ENCODE data around the gene TRAK1.

Gene TRAK1

DNA sequence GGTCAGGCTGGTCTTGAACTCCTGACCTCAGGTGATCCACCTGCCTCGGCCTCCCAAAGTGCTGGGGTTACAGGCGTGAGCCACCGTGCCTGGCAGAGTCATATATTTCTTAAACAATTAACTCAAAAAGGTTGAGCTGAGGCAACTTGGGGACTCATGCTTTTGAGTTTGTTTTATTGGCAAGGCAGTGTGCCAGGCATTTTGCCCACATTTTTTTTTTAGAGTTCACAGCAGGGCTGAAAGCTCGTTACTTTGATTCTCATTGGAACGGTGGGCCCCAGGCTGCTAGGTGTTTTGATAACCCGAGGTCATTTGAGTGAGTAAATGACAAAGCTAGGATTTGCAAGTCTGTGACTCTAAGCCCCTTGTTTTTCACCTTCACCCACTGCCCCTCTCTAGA is 98.6 kb downstream of the TRAK1 start:
- no peak overlapping the region for H3K4me3 ChIP-seq (ENCODE audit: low read depth in 1 of 2, low read length in 2 of 2)
- peaks cover 22% of the 10 kb centered on the region for H3K36me3 ChIP-seq (ENCODE audit: insufficient read depth, low read length)
- H3K9me3 ChIP-seq (ENCODE audit: low read length): no peaks in the 10 kb centered on the region
- H3K4me1 ChIP-seq (ENCODE audit: insufficient read depth, low read length): no peaks in the 10 kb centered on the region
- no peak overlapping the region for H3K9ac ChIP-seq (ENCODE audit: low read length)
- no peaks in the 10 kb centered on the region for H3K27me3 ChIP-seq (ENCODE audit: control insufficient read depth in 1 of 2, insufficient read depth in 2 of 2, low read length in 2 of 2)
- no peak overlapping the region for H3K27ac ChIP-seq (ENCODE audit: low read depth, low read length)

DNA sequence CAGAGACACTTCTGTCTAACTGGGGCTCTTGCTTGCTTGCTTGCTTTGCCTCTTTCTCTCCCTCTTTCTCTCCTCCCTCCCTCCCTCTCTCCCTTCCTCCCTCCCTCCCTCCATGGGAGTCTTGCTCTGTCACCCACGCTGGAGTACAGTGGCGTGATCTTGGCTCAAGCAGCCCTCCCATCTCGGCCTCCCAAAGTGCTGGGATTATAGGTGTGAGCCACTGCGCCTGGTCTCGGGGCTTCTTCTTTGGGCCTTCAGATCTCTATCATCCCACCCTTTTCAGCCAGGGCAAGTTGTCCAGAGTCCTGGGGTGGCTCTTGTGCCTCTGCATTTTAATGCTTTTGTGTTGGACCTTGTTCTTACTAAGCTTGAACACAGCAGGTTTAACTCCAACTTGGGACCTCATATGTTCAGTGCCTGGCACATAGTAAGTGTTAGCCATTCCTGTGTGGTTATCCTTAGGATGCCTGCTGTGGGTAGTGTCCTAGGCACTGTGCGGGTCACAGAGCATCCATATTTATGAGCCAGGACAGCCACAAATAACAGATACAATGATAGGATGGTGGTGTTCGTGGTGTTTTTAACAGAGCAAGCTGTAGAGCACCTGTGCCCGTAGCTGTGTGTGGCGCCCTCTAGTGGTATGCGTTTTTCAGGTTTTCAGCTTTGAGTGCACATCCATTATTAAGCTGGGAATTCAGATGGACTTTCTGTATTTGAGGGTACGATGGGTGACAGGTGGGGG is 99.7 kb downstream of the TRAK1 start:
- no peak overlapping the region for H3K9ac ChIP-seq (ENCODE audit: low read length)
- H3K9me3 ChIP-seq (ENCODE audit: low read length): no peaks in the 10 kb centered on the region
- H3K4me1 ChIP-seq (ENCODE audit: insufficient read depth, low read length): no peaks in the 10 kb centered on the region
- no peak overlapping the region for H3K27ac ChIP-seq (ENCODE audit: low read depth, low read length)
- no peaks in the 10 kb centered on the region for H3K27me3 ChIP-seq (ENCODE audit: control insufficient read depth in 1 of 2, insufficient read depth in 2 of 2, low read length in 2 of 2)
- H3K36me3 ChIP-seq (ENCODE audit: insufficient read depth, low read length): peaks cover 33% of the 10 kb centered on the region
- no peak overlapping the region for H3K4me3 ChIP-seq (ENCODE audit: low read depth in 1 of 2, low read length in 2 of 2)

DNA sequence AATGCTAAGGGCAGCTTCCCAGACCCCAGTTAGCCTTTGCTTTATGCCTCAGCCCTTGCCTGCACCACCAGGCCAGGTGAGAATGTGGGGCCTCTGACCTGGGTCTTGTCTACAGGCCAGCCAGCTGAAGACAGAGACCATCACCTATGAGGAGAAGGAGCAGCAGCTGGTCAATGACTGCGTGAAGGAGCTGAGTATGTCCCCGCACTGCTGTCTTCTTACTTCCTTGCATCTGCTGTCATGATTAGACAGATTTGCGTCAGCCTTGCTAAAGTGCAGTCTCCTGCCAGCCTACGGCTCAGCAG is 100.2 kb downstream of the TRAK1 start:
- no peak overlapping the region for H3K9ac ChIP-seq (ENCODE audit: low read length)
- H3K9me3 ChIP-seq (ENCODE audit: low read length): no peaks in the 10 kb centered on the region
- no peaks in the 10 kb centered on the region for H3K27me3 ChIP-seq (ENCODE audit: control insufficient read depth in 1 of 2, insufficient read depth in 2 of 2, low read length in 2 of 2)
- H3K27ac ChIP-seq (ENCODE audit: low read depth, low read length): no peak overlapping the region
- peaks cover 38% of the 10 kb centered on the region for H3K36me3 ChIP-seq (ENCODE audit: insufficient read depth, low read length)
- H3K4me3 ChIP-seq (ENCODE audit: low read depth in 1 of 2, low read length in 2 of 2): no peak overlapping the region
- no peaks in the 10 kb centered on the region for H3K4me1 ChIP-seq (ENCODE audit: insufficient read depth, low read length)

DNA sequence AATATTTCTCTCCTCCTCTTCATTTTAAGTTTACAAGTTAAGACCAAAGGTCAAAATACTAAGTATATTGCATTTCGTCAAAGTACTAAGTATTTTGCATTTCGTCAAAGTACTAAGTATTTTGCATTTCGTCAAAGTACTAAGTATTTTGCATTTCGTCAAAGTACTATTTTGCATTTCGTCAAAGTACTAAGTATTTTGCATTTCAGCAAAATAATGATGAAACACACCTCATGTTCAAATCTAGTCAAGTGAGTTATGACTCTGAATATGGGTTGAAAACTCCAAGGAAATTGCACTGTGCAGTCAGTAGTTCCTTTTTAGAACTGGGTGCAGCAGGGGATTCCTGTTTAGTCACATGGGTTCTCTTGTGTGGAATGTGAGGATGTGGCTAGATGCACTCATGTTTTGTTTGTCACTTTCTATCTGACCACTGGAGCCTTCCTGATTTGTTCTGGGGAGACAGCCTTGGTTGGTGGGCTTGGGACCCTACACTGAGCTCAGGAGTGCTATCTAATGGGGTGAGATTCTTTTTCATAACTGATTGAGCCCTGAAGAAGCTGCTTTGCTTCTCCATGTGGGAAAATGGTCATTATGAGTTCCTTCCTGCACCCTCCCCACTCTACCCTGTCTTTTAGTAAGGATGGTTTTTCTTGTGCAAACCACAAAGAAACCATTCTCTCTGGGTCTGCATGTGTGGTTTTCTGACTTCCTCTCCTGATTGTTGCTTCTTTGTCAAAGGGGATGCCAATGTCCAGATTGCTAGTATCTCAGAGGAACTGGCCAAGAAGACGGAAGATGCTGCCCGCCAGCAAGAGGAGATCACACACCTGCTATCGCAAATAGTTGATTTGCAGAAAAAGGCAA is 101.4 kb downstream of the TRAK1 start:
- Histone ChIP-seq H3K27ac (ENCODE audit: low read depth, low read length) (no peak overlapping the region), H3K4me3 (ENCODE audit: low read depth in 1 of 2, low read length in 2 of 2) (no peak overlapping the region), H3K9ac (ENCODE audit: low read length) (no peak overlapping the region), H3K9me3 (ENCODE audit: low read length) (no peaks in the 10 kb centered on the region), H3K27me3 (ENCODE audit: control insufficient read depth in 1 of 2, insufficient read depth in 2 of 2, low read length in 2 of 2) (no peaks in the 10 kb centered on the region), H3K36me3 (ENCODE audit: insufficient read depth, low read length) (peaks cover 34% of the 10 kb centered on the region), H3K4me1 (ENCODE audit: insufficient read depth, low read length) (no peaks in the 10 kb centered on the region)

DNA sequence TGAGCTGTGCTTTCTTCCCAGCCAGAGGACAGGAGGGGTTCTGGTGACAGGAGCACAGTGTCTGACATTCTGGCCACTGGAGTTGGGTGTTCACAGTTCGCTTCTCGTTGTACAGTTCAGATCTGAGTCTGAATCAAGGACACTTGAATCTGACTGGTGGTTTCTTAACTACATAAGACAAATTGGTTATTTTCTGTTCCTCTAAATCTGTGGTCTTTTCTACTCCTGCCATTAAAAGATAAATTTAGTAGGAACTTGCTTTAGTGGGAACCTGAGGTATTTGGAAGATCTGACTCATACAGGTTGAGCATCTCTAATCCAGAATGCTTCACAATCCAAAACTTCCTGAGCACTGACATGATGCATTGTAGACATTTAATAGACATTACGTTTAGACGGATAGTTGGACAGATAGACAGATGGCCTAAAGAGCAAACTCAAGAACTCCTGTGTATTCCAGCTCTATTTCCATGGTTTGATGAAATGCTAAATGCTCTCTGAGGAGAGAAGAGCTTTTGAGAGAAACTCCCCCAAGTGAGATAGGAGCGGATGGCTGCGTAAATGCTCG is 103.9 kb downstream of the TRAK1 start:
- Histone ChIP-seq H3K4me1 (ENCODE audit: insufficient read depth, low read length) (no peaks in the 10 kb centered on the region), H3K9ac (ENCODE audit: low read length) (no peak overlapping the region), H3K27me3 (ENCODE audit: control insufficient read depth in 1 of 2, insufficient read depth in 2 of 2, low read length in 2 of 2) (no peaks in the 10 kb centered on the region), H3K27ac (ENCODE audit: low read depth, low read length) (no peak overlapping the region), H3K36me3 (ENCODE audit: insufficient read depth, low read length) (peaks cover 47% of the 10 kb centered on the region), H3K9me3 (ENCODE audit: low read length) (no peaks in the 10 kb centered on the region), H3K4me3 (ENCODE audit: low read depth in 1 of 2, low read length in 2 of 2) (no peak overlapping the region)

DNA sequence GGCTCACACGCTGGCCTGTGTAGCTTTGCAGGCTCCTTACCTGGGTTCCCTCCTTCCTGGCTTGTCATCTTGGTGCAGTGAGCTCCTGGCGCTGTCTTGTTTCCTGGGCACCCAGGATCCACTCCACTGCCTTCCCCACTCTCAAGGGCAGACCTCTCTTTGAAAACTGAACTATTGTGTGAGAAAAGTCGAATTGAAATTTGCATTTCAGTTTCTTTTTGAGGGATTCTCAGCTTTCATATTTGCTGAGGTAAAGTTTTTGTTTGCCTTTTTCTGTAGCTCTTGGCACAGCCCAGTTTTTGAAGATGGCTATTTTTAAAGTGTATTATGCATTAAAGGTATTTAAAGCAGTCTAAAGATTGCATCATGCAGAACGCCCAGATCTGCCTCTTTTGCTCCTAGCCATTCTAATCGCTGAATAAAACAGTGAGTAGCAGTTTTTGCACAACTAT is 104.7 kb downstream of the TRAK1 start:
- no peaks in the 10 kb centered on the region for H3K9me3 ChIP-seq (ENCODE audit: low read length)
- H3K9ac ChIP-seq (ENCODE audit: low read length): no peak overlapping the region
- H3K27me3 ChIP-seq (ENCODE audit: control insufficient read depth in 1 of 2, insufficient read depth in 2 of 2, low read length in 2 of 2): no peaks in the 10 kb centered on the region
- no peak overlapping the region for H3K27ac ChIP-seq (ENCODE audit: low read depth, low read length)
- H3K36me3 ChIP-seq (ENCODE audit: insufficient read depth, low read length): peaks cover 56% of the 10 kb centered on the region
- no peaks in the 10 kb centered on the region for H3K4me1 ChIP-seq (ENCODE audit: insufficient read depth, low read length)
- H3K4me3 ChIP-seq (ENCODE audit: low read depth in 1 of 2, low read length in 2 of 2): no peak overlapping the region

DNA sequence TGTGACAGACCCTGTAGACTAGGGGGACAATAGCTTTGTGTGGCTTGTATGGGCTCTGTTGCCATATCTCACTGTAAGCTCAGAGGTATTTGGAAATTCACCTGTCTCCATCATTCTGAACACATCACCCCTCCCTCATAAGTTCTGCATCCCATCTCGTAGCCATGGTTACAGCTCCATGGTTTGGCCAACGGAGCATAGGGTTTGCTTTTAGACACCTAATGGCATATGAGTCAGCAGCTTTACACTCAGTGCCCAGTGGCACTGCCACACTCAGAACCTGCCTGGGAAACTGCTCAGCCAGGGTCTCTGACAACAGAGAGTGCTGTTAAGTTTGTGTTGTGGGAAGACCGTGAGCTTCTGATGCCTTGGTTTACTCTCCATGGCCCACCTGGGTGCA is 107.6 kb downstream of the TRAK1 start:
- Histone ChIP-seq H3K36me3 (ENCODE audit: insufficient read depth, low read length) (peaks cover 77% of the 10 kb centered on the region), H3K9me3 (ENCODE audit: low read length) (no peaks in the 10 kb centered on the region), H3K27me3 (ENCODE audit: control insufficient read depth in 1 of 2, insufficient read depth in 2 of 2, low read length in 2 of 2) (no peaks in the 10 kb centered on the region), H3K27ac (ENCODE audit: low read depth, low read length) (no peak overlapping the region), H3K4me3 (ENCODE audit: low read depth in 1 of 2, low read length in 2 of 2) (no peak overlapping the region), H3K9ac (ENCODE audit: low read length) (no peak overlapping the region), H3K4me1 (ENCODE audit: insufficient read depth, low read length) (no peaks in the 10 kb centered on the region)

DNA sequence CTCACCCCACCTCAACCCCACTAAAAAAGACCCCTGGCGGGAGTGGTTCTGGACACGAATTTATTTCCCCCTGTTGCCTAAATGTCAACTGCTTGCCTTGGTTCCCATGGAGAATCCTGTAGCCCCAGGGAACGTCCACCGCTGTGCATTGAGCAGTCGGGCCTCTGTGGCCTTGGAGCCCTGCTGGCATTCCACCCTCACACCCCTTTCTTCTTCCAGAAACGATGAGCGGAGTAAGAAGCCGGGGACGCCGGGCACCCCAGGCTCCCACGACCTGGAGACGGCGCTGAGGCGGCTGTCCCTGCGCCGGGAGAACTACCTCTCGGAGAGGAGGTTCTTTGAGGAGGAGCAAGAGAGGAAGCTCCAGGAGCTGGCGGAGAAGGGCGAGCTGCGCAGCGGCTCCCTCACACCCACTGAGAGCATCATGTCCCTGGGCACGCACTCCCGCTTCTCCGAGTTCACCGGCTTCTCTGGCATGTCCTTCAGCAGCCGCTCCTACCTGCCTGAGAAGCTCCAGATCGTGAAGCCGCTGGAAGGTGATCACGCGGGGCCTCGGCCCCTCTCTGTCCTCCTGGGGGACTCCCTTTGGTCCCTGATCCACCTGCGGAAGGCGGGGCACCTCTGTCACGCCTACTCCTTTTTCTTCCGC is 111.2 kb downstream of the TRAK1 start:
- H3K27me3 ChIP-seq (ENCODE audit: control insufficient read depth in 1 of 2, insufficient read depth in 2 of 2, low read length in 2 of 2): no peaks in the 10 kb centered on the region
- H3K9ac ChIP-seq (ENCODE audit: low read length): no peak overlapping the region
- H3K4me3 ChIP-seq (ENCODE audit: low read depth in 1 of 2, low read length in 2 of 2): no peak overlapping the region
- H3K4me1 ChIP-seq (ENCODE audit: insufficient read depth, low read length): no peaks in the 10 kb centered on the region
- H3K27ac ChIP-seq (ENCODE audit: low read depth, low read length): no peak overlapping the region
- H3K36me3 ChIP-seq (ENCODE audit: insufficient read depth, low read length): peaks cover 61% of the 10 kb centered on the region
- no peaks in the 10 kb centered on the region for H3K9me3 ChIP-seq (ENCODE audit: low read length)

DNA sequence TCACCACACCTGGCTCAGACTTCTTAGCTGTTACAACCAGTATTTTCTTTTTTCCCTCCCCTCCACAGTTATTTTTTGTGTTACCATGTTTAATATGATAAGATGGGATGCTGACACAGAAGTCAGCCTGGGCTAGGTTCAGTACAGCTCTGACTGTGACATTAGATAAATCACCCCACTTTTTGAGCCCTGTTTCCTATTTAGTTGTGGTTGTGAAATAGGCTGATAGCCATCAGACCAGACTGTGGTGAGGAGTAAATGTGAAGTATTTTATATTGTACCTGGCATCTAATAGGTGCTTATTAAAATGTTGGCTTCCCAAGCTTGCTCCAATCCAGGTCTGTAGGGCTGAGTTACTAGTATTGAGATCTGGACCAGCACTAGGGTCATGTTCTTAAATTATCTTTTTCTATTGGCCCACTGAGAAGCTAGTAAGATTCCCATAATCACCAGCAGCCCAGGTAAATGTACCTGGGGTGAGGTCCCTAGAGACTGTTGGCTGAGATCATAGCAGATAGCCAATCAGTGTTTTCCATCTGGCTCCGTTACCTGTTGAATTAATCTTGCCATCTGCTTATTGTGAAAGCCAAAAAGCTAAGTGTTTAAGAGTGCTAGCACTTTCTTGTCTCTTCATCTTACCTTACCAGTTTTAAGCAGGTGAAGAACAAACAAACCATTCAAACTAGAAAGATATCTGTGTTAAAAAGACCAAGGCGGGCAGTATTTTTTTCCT is 113.9 kb downstream of the TRAK1 start:
- Histone ChIP-seq H3K27me3 (ENCODE audit: control insufficient read depth in 1 of 2, insufficient read depth in 2 of 2, low read length in 2 of 2) (no peaks in the 10 kb centered on the region), H3K9me3 (ENCODE audit: low read length) (no peaks in the 10 kb centered on the region), H3K4me1 (ENCODE audit: insufficient read depth, low read length) (no peaks in the 10 kb centered on the region), H3K9ac (ENCODE audit: low read length) (no peak overlapping the region), H3K27ac (ENCODE audit: low read depth, low read length) (no peak overlapping the region), H3K4me3 (ENCODE audit: low read depth in 1 of 2, low read length in 2 of 2) (no peak overlapping the region), H3K36me3 (ENCODE audit: insufficient read depth, low read length) (peaks cover 52% of the 10 kb centered on the region)

DNA sequence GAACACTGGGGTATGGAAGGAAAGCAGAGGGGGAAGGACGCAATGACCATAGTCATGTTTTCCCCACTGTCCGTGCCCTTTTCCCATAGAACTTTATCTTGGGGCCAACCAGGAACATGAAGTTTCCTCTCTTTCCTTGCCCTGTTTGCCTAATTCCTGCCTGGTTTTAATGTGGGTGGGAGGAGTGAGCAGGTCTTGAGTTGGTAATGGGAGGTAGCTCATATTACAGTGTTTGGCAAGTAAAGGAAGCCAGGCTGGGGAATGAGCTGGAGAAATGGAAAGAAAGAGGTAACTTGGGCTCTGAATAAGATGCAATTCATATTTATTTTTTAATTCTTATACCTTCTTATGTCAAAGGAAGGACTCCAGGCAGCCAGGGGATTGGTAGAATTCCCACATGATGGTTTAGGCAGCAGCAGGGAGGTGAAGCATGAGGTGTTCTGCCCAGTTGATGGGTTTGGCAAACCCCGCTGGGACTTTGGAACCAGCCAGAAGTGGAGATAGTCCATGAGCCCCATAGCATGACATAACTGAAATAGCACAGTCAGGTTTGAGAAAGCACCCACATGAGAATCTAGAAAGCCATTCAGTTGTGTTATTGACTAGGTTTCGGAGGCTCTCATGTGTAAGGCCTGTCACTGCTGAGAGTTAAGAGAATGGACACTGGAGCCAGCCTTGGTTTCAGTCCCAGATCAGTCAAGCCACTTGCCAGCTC is 114.8 kb downstream of the TRAK1 start:
- Histone ChIP-seq H3K27me3 (ENCODE audit: control insufficient read depth in 1 of 2, insufficient read depth in 2 of 2, low read length in 2 of 2) (no peaks in the 10 kb centered on the region), H3K4me1 (ENCODE audit: insufficient read depth, low read length) (no peaks in the 10 kb centered on the region), H3K9me3 (ENCODE audit: low read length) (no peaks in the 10 kb centered on the region), H3K4me3 (ENCODE audit: low read depth in 1 of 2, low read length in 2 of 2) (no peak overlapping the region), H3K9ac (ENCODE audit: low read length) (no peak overlapping the region), H3K36me3 (ENCODE audit: insufficient read depth, low read length) (peaks cover 52% of the 10 kb centered on the region), H3K27ac (ENCODE audit: low read depth, low read length) (no peak overlapping the region)
